Measurements from ENCODE around the gene IQCM.

GRCh38 chr4:149322203-149322602, 493.4 kb downstream of the IQCM start:
- no peak for TF ChIP-seq SPI1 (IDR thresholded peaks at IDR 0.05; ENCODE audit: low read depth, low read length)
- TF ChIP-seq POLR2A (IDR thresholded peaks at IDR 0.05; ENCODE audit: low read depth, low read length): no peak
- no peak for TF ChIP-seq POLR2AphosphoS5 (IDR thresholded peaks at IDR 0.05; ENCODE audit: low read depth, low read length)
- TF ChIP-seq TAF1 (IDR thresholded peaks at IDR 0.05; ENCODE audit: low read depth, low read length): no peak
- no peak for TF ChIP-seq PAX5 (IDR thresholded peaks at IDR 0.05; ENCODE audit: insufficient read depth, low read length, severe bottlenecking)
